Measurements from ENCODE around the gene LRRC47. TPM values are rescaled to one million over a fixed set of nuclear protein-coding genes. Genes with fewer than 3 reads are reported as not detected.

The LRRC47 gene
- total and polyA plus RNA-seq, 2 of the 13 experiments (the other 11 are each of a cell fraction or from before 2014, with no cell fraction given): 18.3 to 52.5 TPM

- no peak for TF ChIP-seq ZNF761 (CRISPR knock-in tag; conservative IDR thresholded peaks at IDR 0.05)
- no peak for TF ChIP-seq SNRNP70 (IDR thresholded peaks at IDR 0.05; ENCODE audit: low read depth, low read length)
- peak; percentile 96 for TF ChIP-seq ESRRA (CRISPR knock-in tag; IDR thresholded peaks at IDR 0.05; ENCODE audit: low read depth)
- TF ChIP-seq ZNF367 (CRISPR knock-in tag; IDR thresholded peaks at IDR 0.05; ENCODE audit: borderline replicate concordance): 0 out of 2 replicates have a peak, but pooled peaks have one; percentile 29
- TF ChIP-seq, protein P1, sequence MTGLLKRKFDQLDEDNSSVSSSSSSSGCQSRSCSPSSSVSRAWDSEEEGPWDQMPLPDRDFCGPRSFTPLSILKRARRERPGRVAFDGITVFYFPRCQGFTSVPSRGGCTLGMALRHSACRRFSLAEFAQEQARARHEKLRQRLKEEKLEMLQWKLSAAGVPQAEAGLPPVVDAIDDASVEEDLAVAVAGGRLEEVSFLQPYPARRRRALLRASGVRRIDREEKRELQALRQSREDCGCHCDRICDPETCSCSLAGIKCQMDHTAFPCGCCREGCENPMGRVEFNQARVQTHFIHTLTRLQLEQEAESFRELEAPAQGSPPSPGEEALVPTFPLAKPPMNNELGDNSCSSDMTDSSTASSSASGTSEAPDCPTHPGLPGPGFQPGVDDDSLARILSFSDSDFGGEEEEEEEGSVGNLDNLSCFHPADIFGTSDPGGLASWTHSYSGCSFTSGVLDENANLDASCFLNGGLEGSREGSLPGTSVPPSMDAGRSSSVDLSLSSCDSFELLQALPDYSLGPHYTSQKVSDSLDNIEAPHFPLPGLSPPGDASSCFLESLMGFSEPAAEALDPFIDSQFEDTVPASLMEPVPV (CRISPR knock-in tag; IDR thresholded peaks at IDR 0.05): peak; percentile 58; the same call in 1 of the 2 replicates
- no peak for TF ChIP-seq TCF7L2 (IDR thresholded peaks at IDR 0.05; ENCODE audit: low read depth, low read length)
- no peak for TF ChIP-seq SYNCRIP (IDR thresholded peaks at IDR 0.05; ENCODE audit: insufficient read depth, low read depth, low read length)
- TF ChIP-seq ZNF577 (CRISPR knock-in tag; IDR thresholded peaks at IDR 0.05; ENCODE audit: borderline replicate concordance, low read depth): no peak
- TF ChIP-seq, protein P2, sequence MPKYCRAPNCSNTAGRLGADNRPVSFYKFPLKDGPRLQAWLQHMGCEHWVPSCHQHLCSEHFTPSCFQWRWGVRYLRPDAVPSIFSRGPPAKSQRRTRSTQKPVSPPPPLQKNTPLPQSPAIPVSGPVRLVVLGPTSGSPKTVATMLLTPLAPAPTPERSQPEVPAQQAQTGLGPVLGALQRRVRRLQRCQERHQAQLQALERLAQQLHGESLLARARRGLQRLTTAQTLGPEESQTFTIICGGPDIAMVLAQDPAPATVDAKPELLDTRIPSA (CRISPR knock-in tag; IDR thresholded peaks at IDR 0.05; ENCODE audit: borderline replicate concordance): no peak
- TF ChIP-seq U2AF2 (IDR thresholded peaks at IDR 0.05; ENCODE audit: low read depth, low read length): no peak
- no peak for TF ChIP-seq AHR (CRISPR knock-in tag; IDR thresholded peaks at IDR 0.05)
- TF ChIP-seq RARA (CRISPR knock-in tag; IDR thresholded peaks at IDR 0.05): no peak
- TF ChIP-seq ARHGAP35 (CRISPR knock-in tag; IDR thresholded peaks at IDR 0.05; ENCODE audit: borderline replicate concordance): no peak
- no peak for TF ChIP-seq ZNF136 (CRISPR knock-in tag; IDR thresholded peaks at IDR 0.05; ENCODE audit: low read depth)
- TF ChIP-seq PHF21A (CRISPR knock-in tag; IDR thresholded peaks at IDR 0.05): peak; percentile 39; the same call in 1 of the 2 replicates
- TF ChIP-seq, protein P3, sequence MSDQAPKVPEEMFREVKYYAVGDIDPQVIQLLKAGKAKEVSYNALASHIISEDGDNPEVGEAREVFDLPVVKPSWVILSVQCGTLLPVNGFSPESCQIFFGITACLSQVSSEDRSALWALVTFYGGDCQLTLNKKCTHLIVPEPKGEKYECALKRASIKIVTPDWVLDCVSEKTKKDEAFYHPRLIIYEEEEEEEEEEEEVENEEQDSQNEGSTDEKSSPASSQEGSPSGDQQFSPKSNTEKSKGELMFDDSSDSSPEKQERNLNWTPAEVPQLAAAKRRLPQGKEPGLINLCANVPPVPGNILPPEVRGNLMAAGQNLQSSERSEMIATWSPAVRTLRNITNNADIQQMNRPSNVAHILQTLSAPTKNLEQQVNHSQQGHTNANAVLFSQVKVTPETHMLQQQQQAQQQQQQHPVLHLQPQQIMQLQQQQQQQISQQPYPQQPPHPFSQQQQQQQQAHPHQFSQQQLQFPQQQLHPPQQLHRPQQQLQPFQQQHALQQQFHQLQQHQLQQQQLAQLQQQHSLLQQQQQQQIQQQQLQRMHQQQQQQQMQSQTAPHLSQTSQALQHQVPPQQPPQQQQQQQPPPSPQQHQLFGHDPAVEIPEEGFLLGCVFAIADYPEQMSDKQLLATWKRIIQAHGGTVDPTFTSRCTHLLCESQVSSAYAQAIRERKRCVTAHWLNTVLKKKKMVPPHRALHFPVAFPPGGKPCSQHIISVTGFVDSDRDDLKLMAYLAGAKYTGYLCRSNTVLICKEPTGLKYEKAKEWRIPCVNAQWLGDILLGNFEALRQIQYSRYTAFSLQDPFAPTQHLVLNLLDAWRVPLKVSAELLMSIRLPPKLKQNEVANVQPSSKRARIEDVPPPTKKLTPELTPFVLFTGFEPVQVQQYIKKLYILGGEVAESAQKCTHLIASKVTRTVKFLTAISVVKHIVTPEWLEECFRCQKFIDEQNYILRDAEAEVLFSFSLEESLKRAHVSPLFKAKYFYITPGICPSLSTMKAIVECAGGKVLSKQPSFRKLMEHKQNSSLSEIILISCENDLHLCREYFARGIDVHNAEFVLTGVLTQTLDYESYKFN (CRISPR knock-in tag; conservative IDR thresholded peaks at IDR 0.05): peak; percentile 71
- TF ChIP-seq ZNF44 (CRISPR knock-in tag; IDR thresholded peaks at IDR 0.05): no peak
- no peak for TF ChIP-seq ZNF121 (CRISPR knock-in tag; IDR thresholded peaks at IDR 0.05)
- TF ChIP-seq SRSF1 (optimal IDR thresholded peaks at IDR 0.05; ENCODE audit: low read depth, low read length): peak; percentile 33
- no peak for TF ChIP-seq NAIF1 (CRISPR knock-in tag; IDR thresholded peaks at IDR 0.05; ENCODE audit: borderline replicate concordance)
- TF ChIP-seq ETS1 (CRISPR knock-in tag; IDR thresholded peaks at IDR 0.05): no peak
- no peak for TF ChIP-seq ZNF180 (CRISPR knock-in tag; IDR thresholded peaks at IDR 0.05; ENCODE audit: borderline replicate concordance, low read depth)
Measured at GRCh38 chr1:3771108-3772026, 24.9 kb downstream of the LRRC47 start (continued).
